Retina (tissue), 1 donor: ENCODE measurements around the gene ASIC2.
A peak's percentile ranks its signal among the peaks of the same experiment; 100 is the strongest.

Experiments used
- DNase-seq: peaks from one replicate; pipeline ENCODE4 v3.0.0-alpha.2; 2016

The ASIC2 gene

GRCh38 chr17:33152783-33153182 is 140.3 kb downstream of the ASIC2 start:
- no peak for DNase-seq

- no peak for DNase-seq
Observed at GRCh38 chr17:33151565-33151964, 141.5 kb downstream of the ASIC2 start.

DNA sequence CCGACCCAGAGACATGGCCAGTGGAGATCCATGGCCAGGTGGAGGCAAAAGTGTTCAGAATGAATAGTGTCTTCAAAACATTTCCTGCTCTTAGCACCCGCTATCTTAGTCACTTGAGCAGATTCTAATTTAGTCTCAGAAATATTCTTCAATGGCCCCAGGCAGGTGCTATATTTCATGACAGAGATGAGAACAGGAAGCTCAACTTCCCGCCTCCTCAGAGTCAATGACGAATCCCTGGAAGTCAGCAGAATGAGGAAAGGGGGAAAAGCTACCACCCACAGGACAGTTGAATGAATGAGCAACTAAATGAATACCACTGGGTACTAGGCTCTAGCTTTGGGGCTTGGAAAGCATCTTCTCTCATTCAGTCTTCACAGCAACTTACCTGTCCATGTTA is 147.2 kb downstream of the ASIC2 start:
- DNase-seq = no peak

GRCh38 chr17:33144837-33145236 is 148.3 kb downstream of the ASIC2 start:
- DNase-seq = no peak

DNA sequence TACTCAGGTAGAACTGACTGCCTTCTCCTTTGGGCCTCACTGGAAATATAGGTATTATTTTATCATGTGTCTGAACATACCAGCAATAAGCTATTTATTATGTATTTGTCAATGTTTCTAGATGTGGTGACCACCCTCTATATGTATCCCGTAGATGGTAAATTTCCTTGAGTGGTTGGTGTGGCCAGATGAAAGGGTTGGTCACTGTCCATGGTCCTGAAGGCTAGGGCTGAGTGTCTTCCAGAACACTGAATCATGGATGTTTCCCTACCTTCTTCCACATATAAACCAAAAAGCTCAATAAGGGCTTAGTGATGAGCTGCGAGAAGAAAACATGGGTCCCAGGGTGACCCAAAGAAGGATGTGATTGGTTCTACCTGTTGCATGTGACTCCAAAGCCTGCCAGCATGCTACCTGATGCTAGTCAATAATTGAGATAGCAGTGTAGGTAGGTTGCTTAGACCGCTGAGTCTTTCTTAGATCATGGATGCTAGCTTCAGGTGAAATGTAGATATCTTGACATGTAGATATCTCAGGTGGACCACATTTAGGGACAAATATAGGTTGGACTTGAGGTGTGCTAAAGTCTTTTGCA is 150.3 kb downstream of the ASIC2 start:
- no peak for DNase-seq

DNA sequence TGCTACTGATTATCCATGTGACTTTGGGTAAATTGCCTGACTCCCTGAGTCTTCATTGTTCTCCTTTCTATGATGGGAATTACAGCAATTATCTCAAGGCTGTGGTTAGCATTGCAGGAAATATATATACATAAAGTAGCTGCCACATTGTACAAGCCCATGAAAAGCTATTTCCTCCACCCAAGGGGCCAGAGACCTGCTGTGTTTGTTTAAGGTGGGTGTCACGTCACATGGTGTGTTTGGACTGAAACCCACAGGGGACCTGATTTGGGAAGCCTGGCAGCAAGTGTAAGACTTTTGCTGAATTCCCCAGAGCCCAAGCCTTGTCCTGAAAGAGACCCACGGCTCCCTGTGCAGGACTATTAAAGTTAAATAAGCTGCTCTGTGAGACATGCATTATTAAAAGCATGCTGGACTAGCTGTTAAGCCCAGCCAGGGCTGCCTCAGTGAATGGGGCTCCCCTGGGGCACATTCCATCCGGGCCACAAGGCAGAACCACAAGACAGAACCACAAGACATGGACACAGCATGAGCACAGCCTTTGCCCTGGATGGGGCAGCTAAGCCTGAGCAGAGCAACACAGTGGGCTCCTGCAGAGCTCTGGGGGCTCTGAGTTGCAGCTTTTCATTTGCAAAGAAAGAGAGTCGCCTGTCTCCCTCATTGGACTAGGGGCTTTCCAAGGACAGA is 152.5 kb downstream of the ASIC2 start:
- peak; percentile 54 for DNase-seq

DNA sequence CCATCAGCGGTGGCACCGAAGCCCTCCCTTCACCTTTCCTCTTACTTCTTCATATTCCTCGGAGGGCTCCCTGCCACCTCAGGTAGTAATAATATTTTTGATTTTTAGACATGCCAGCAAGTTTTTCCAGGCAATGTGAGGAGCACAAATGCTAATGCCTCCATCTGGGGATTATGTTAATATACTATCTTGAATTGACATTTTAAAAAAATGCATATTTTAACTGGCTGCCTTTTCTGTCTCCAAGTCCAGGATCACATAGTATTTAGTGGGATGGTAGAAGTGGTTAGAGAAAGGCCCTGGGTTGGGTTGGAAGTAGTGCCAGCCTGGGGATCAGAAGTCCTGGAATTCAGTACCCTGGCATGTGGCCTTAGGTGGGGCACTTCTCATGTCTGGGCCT is 154.5 kb downstream of the ASIC2 start:
- no peak for DNase-seq

DNA sequence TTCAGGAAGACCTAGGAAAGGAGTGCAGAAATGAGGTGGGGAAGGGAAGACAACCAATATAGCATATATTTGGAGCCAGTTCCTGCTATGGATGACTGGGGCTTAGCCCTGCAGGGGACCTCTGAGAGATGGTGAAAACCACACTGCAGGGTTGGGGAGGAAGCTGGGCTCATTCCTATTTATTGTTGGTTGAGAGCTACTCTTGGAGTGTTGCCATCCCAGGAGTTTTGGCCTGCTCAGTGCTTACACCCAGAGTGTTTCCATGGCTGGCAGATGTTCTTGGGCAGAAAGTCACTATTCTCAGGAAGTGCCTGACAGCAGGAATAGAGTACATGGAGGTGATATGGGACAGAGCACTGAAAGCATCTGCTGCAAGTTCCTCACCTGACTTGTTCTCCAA is 155.7 kb downstream of the ASIC2 start:
- DNase-seq = no peak

DNA sequence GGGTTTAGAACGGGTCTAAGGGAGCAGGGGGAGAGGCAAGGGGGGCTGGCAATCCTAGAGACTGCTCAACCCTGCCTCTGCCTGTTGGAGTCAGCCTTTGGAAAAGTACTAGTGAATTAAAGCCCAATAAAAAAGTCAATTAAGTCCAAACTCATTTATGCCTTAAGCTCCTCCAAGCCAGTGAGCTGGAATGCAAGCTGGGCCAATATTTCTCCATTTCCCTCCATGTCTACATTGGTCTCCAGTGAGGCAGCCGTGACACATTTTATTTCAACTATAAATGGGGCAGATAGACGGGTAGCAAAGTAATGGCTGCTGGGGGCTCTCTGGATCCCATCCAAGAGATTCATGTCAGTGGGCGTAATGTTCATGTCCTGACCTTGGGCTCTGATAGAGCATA is 157.4 kb downstream of the ASIC2 start:
- no peak for DNase-seq

GRCh38 chr17:33131620-33132019 is 161.5 kb downstream of the ASIC2 start:
- DNase-seq = no peak

DNA sequence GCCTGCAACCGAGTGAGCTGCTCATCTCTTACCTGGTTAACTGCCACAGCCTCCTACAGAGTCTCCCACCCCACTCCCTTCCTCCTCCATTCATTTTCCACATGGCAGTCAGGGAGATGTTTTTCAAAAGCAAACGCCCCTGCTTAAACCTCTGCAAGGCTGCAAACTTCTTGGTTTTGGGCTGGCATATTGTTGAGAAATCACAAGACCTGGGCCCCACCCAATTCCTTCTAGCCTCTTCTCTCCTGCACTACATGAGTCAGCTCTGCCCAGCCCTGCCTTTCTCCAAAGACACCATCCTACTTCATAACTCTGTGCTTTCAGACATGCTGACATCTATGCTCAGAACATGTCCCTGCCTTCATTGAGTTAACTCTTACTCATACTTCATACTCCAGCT is 165.4 kb downstream of the ASIC2 start:
- DNase-seq = no peak

DNA sequence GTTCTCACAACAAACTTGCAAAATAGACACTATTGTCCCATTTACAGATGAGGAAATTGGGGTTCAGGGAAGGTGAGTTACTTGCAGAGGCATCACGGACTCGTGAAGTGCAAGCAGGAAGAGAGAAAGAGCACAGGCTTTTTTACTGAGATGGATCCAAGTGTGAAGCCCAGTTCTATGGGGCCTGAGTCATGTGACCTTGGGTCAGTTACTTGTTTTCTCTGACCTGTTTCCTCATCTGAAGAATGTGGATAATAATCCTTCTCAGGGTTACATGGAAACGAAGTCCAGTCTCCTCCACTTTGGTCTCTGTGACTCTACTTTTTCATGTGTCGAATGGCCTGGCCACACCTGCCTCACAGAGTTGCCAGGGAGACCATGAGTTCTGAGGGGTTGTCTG is 167.0 kb downstream of the ASIC2 start:
- no peak for DNase-seq

DNA sequence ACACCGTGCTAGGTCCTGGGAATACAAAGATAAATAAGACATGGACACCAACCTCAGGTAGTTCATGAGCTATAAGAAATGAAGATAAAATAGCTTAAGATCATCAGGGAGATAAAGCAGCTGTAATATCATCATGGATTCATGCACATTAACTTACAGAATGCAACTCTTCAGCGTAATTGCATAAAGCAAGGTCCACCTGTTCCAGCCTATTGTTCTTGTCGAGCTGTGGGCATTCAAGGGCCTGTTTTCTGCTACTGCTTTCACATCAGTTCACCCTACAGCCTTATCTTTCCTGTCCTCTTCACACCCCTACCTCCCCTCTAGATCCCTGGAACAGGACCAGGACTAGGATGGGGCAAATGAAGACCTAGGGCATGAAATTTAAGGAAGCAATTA is 167.5 kb downstream of the ASIC2 start:
- no peak for DNase-seq

GRCh38 chr17:33124871-33125551 is 168.1 kb downstream of the ASIC2 start:
- no peak for DNase-seq

GRCh38 chr17:33124185-33124584 is 168.9 kb downstream of the ASIC2 start:
- no peak for DNase-seq

GRCh38 chr17:33121756-33122155 is 171.3 kb downstream of the ASIC2 start:
- DNase-seq = no peak

DNA sequence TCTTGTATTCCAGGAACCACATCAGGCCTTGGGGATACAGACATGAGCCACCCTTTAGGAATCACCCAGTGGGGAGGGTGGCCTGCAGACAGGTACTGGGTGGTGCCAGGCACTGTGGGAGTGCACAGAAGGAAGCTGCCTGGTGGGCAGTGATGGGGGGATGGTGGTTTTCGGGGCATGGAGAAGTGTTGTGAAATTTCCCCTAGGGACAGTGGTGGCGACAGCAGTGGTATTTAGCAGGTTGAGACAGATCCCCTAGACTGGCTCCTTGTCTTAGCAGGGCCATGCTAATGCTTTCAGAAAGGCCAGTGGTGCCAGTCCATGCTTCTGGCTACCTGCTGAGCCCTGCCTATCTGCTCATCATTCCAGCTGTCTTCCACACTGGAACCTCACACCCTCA is 171.8 kb downstream of the ASIC2 start:
- DNase-seq = no peak

- no peak for DNase-seq
Observed at GRCh38 chr17:33120103-33120502, 173.0 kb downstream of the ASIC2 start.

DNA sequence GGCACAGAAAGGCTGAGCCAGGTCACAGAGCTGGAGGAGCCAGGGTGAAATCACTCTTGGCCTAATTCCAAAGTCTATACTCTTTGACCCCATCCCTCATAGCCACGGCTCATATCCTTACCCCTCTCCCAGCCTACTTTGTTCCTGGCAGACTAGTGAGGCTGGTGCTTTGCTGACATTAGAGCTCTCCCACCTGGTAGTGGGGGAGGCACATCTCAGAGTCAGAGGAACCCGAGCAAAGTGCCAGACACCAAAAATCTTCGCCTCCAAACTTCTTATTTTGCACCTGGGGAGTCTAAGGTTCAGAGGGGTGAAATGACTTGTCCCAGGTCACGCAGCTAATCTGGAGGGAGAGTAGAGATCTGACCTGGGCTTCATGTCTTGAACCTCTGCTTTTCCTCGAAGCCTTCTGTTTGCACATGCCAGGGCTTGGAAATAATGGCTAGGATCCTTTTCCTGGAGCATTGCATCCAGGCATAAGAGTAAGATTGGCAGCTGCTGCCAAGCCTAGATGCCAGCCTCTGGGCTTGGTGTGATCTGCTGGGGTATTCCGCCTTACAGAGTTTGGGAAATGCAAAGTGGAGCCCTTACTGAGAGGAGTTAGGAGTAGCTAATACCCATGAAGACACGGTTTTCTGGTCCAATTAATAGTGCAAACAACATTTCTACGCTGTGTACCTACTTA is 174.6 kb downstream of the ASIC2 start:
- DNase-seq = no peak

DNA sequence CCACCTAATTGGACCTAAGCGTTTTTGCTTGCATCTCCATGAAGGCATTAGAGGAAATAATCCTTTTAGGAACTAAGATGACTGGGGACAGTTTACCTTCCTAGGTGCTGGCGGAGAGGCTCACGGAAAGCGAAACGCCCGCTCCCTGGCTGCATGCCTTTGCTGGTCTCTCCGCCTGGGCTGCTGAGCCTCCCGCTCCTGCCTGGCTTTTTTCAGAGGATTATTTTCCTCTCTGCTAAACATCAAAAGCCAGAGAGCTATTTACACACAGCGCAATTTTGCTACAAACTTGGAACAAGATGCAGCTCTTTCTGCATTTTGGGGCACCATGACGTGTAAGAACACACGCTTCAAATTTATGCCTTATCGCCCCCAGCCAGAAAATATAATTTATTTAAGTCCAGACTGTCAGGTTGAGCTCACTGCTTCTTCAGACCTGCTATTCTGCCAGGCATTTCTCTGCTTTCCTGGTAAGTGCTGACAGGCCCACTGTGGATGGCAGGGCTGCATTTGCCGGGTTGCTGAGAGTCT is 177.0 kb downstream of the ASIC2 start:
- peak; percentile 61 for DNase-seq

DNA sequence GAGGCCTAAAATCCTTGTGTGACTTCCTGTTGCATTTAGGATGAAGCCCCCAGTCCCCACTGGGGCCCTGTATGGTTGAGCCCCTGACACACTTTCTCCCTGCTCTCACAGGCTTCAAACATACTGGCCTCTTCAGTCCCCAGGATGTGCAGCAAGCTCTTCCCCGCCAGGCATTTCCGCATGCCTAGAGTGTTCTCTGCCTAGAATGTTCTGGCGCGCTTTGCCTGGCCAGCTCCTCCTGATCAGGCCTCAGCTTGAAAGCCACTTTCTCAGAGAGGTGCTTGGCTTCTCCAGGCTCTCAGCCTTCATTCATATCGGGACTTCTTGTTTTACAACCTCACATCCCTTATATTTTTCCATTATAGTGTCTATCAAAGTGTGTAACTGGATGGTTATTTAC is 177.7 kb downstream of the ASIC2 start:
- DNase-seq = no peak

DNA sequence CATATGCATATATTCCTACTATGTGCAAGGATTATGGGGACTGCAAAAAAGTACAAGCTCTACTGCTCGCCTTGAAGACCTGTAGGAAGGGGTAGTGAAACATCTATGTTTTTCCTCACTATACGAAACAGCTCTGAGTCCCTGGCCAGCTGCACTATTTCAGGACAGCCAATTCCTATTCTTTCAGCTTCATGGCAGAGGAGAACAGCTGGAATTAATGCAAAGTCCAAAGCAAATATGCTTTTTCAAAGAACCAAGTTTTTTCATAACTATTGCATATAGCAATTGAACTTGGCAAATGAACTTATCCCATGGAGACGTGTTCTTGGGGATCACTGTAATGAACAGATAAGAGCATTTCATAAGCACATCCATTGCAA is 179.1 kb downstream of the ASIC2 start:
- DNase-seq = no peak

DNA sequence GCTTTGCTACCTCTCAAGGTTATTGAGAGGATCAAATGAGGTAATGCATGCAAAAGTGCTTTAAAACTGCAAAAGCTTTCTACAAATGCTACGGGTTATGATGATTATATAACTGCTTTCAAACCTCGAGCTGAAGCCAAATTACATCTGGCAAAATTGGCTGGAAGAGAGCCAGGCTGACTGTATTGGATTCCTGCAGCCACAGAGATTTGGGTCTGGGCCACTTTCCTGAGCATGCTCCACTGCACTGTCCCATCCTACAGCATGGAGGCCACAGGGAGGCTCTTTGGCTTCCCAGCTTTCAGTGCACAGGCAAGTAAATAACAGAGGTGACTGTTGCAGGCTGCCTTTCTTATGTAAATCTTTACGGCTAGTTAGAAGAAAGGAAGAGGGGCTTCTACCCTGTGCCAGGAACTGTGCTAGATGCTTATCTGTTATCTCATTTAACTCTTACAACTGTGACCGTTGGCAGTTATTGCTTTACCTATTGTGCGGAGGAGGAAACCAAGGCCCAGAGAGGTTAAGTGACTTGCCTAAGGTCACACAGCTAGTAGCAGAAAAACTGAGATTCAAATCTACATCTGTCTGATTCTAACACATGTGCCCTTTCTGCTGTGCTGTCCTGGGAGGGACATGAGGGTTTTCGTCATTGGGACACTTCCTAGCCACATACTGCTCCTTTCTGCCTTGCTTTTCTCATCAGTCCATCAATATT is 179.7 kb downstream of the ASIC2 start:
- DNase-seq = no peak
